ENCODE measurements around the gene ACADVL. TPM values are rescaled to one million over a fixed set of nuclear protein-coding genes. Genes with fewer than 3 reads are reported as not detected.
"Not testable (repeated sequence)": the region's sequence is repeated elsewhere in the genome, so short reads cannot be mapped to it uniquely, and the experiment has no call there.

Gene ACADVL
- total RNA-seq, 2 experiments from 2014 or later, result 364 to 370 TPM

DNA sequence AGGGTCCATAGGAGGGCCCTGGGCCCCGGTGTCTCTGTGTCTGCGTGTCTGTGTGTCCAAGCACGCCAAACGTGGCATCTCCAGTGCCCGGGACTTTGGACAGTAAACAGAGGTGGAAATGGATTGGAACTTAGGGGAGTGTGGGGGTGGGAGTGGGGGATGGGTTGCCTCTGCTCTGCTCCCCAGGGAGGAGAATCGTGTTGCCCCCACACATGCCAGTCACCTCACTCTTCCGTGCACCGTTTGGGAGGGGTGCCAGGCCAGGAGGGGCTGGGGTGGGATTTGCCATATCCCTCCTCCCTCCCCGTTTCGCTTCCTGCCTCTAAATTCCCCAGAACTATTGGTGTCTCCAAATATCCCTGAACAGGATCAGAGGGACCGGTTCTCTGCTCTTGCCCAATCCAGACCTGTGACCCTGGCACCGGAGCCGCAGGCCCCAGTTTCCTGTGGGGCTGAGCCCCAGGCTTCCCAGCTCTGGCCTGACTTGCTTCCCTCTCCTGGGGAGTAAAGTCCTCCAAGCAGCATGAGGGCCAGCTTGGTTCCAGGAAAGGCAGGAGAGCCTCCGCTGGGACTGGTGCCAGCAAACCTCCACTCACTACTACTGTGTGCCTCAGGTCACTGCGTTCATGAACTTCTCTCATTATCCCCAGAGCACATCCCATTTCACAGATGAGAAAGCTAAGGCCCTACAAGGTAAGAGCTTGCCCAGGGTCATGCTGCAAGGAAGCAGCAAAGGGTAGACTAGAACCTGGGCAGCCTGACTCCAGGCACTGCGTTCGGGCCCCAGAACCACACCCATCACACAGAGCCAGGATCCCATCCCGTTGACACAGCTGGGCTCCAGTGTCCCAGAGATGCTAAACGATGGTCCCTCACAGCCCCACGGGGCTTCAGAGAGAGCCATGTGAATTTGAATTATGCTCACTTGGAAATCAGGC, 40.2 kb upstream of the ACADVL start, which contains the start of gene ASGR1:
Gene ASGR1 (minus strand): TSS at position 54 of the 938 bp plus-strand sequence. CDS start 807 bp downstream, outside the sequence.
- peaks cover 10% of the 10 kb centered on the region for H3K4me1 Mint-ChIP-seq
- no peaks in the 10 kb centered on the region for H3K9me3 Mint-ChIP-seq
- CTCF ChIA-PET, result interaction anchor here (0.7 kb wide), 2 partner anchors 47 to 449 kb away, joined by 3 to 5 read pairs; no protein-coding TSS in a partner anchor
- POLR2A ChIA-PET, result interaction anchor here (0.7 kb wide), 1 partner anchor 133 kb away, joined by 4 read pairs; no protein-coding TSS in a partner anchor
- H3K27ac Mint-ChIP-seq, result no peak within 1 kb of the TSS
- H3K27me3 Mint-ChIP-seq, result peaks cover 17% of the 10 kb centered on the region
- no peak for DNase-seq
- H3K4me3 Mint-ChIP-seq, result no peak within 1 kb of the TSS
- no peaks in the 10 kb centered on the region for H3K36me3 Mint-ChIP-seq (ENCODE audit: low read depth)

DNA sequence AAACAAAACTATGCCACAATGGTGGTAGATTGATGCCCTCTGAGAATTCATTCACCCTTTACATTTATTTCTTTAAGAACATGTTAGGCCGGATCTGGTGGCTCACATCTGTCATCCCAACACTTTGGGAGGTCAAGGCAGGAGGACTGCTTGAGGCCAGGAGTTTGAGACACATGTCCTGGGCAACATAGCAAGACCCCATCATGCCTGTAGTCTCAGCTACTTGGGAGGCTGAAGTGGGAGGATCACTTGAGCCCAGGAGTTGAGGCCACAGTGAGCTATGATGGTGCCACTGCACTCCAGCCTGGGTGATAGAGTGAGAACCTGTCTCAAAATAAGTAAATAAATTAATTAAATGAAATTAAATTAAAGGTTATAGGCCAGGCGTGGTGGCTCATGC, 37.6 kb upstream of the ACADVL start:
- CTCF ChIA-PET; H3K4me3 Mint-ChIP-seq; H3K36me3 Mint-ChIP-seq (ENCODE audit: low read depth); H3K27ac Mint-ChIP-seq; H3K9me3 Mint-ChIP-seq; DNase-seq: not testable (repeated sequence)
- Mint-ChIP-seq H3K4me1 (peaks cover 16% of the 10 kb centered on the region), H3K27me3 (peaks cover 17% of the 10 kb centered on the region)
- POLR2A ChIA-PET, result interaction anchor here (1.2 kb wide), 1 partner anchor 136 kb away, joined by 3 read pairs; no protein-coding TSS in a partner anchor

DNA sequence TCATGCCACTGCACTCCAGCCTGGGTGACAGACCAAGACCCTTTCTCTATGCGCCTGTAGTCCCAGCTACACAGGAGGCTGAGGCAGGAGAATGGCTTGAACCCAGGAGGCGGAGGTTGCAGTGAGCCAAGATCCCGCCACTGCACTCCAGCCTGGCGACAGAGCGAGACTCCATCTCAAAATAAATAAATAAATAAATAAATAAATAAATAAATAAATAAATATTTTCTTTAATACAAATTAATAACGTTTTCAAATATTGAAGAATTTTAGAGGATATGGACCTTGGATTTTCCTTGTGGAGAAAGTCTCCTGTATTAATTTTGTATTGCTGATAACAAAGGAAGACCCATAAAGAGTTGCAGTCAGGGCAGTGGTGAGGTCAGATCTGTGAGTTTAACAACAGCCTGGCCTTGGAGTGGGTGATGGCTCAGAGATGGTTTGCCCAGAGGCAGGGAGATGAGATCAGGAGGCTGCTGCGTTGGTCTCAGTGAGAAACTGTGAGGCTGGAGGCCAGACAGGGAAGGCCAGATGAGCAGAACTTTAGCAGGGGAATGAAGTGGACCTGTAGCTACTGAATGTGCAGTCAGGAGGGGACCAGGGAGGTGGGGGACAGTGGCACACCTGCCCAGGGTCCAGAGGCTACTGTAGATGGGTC, 36.2 kb upstream of the ACADVL start:
- H3K36me3 Mint-ChIP-seq (ENCODE audit: low read depth), result no peaks in the 10 kb centered on the region

DNA sequence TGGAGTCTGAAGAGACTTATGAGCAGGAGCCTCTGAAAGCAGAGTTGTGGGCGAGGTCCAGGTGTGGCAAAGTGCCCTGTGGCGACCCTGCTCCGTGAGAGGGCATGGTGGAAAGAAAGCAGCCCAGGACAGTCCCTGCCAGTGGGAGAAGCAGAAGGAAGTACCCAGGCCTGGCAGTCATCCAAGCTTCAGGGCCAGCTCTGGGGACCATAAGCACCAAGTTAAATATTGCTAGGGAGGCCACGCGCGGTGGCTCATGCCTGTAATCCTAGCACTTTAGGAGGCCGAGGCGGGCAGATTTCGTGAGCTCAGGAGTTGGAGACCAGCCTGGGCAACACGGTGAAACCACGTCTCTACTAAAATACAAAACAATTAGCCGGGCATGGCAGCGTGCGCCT, 35.6 kb upstream of the ACADVL start:
- Mint-ChIP-seq H3K9me3 (no peaks in the 10 kb centered on the region), H3K27ac (no peak overlapping the region), H3K27me3 (peaks cover 6% of the 10 kb centered on the region), H3K36me3 (ENCODE audit: low read depth) (no peaks in the 10 kb centered on the region), H3K4me3 (no peak overlapping the region), H3K4me1 (peaks cover 5% of the 10 kb centered on the region)
- DNase-seq, result no peak
- POLR2A ChIA-PET, result no interaction called here
- CTCF ChIA-PET, result no interaction called here

More for the DNA sequence above, 36.2 kb upstream of the ACADVL start:
- H3K4me1 Mint-ChIP-seq, result peaks cover 5% of the 10 kb centered on the region
- peaks cover 6% of the 10 kb centered on the region for H3K27me3 Mint-ChIP-seq
- H3K27ac Mint-ChIP-seq, result no peak overlapping the region
- no peak for DNase-seq
- POLR2A ChIA-PET, result no interaction called here
- no peaks in the 10 kb centered on the region for H3K9me3 Mint-ChIP-seq
- H3K4me3 Mint-ChIP-seq, result no peak overlapping the region
- CTCF ChIA-PET, result no interaction called here

DNA sequence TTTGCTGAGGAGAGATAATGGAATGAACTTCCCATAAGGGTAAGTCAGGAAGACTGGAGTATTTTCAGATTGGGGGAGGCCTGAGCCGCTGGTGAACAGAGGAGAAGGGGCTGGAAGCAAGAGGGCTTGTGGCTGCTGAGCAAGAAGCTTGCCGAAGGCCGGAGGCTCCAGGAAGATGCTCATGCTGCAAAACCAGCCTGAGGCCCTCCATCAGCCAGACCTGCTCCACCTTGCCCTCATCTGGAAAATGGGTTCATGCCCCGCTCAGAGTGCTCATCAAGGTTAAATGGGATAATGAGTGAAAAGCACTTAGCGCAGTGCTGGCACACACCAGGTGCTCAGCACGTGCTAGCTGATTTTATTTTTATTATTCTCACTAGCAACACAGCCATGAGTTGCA, 35.1 kb upstream of the ACADVL start:
- no peak overlapping the region for H3K4me3 Mint-ChIP-seq
- no peaks in the 10 kb centered on the region for H3K9me3 Mint-ChIP-seq
- CTCF ChIA-PET, result no interaction called here
- H3K27ac Mint-ChIP-seq, result no peak overlapping the region
- no peak for DNase-seq
- POLR2A ChIA-PET, result no interaction called here
- peaks cover 4% of the 10 kb centered on the region for H3K27me3 Mint-ChIP-seq
- H3K4me1 Mint-ChIP-seq, result peaks cover 5% of the 10 kb centered on the region
- no peaks in the 10 kb centered on the region for H3K36me3 Mint-ChIP-seq (ENCODE audit: low read depth)

DNA sequence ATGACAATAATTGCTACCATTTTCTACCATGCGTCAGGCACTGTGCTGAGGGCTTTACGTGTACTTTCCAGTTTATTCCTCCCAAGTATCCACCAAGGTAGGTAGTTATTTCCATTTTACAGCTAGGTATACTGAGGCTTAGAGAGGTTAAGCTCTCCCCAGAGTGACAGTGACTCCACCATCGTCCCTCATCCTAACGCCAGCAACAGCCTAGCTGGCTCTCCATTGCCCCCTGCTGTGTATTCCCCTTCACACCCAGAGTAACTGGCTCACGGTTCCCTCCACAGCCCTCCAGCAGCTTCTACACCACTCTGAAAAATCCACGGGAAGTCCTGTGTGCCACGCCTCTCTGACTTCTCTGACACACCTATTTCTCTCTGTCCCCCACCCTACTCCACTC, 33.5 kb upstream of the ACADVL start:
- Mint-ChIP-seq H3K4me3 (no peak overlapping the region), H3K27me3 (peaks cover 1% of the 10 kb centered on the region), H3K9me3 (no peaks in the 10 kb centered on the region), H3K36me3 (ENCODE audit: low read depth) (no peaks in the 10 kb centered on the region), H3K27ac (no peak overlapping the region), H3K4me1 (peaks cover 5% of the 10 kb centered on the region)
- DNase-seq, result no peak
- ChIA-PET CTCF (interaction anchor here (0.8 to 1.1 kb wide), 3 partner anchors 9 to 141 kb away, joined by 3 to 8 read pairs (median 4); partner anchors contain the start of genes ACADVL and DLG4), POLR2A (interaction anchor here (1.3 kb wide), 1 partner anchor 150 kb away, joined by 3 read pairs; the partner anchor contains the start of gene SLC16A13)

DNA sequence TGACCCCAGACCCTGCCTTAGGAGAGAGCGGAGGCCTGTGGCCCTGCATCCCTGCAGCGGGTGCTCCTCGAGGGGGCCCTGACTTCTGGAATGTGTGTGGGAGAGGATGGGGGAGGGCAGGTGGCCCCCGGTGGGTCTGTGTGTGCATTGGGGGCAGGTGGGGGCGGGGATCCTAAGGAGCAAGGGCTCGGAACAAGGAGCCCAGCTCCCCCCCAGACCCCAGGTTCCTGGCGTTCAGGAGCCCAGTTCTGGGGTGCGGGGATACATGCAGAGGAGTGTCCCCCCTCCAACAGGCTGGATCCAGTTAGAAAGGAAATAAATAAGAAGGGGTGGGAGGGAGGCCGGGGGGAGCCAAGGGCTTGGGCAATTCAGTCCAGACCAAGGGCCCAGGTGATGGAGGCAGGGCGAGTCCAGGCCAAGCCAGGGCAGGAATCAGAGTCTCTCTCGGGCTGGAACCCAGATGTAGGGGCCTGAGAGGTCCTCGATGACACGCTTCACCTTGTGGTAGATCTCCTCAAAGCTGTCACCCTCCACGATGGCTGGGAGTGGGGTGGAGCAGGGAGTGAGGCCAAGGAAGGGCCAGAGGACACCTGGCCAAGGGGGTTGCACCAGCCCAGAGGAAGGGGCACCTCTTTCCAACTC, 29.3 kb upstream of the ACADVL start:
- H3K27ac Mint-ChIP-seq, result no peak overlapping the region
- H3K9me3 Mint-ChIP-seq, result no peaks in the 10 kb centered on the region
- ChIA-PET CTCF (interaction anchor here (0.7 to 2.0 kb wide), 2 partner anchors 13 to 77 kb away, joined by 3 to 9 read pairs; no protein-coding TSS in a partner anchor), POLR2A (no interaction called here)
- H3K4me3 Mint-ChIP-seq, result no peak overlapping the region
- no peaks in the 10 kb centered on the region for H3K36me3 Mint-ChIP-seq (ENCODE audit: low read depth)
- peaks cover 5% of the 10 kb centered on the region for H3K4me1 Mint-ChIP-seq
- DNase-seq, result no peak
- H3K27me3 Mint-ChIP-seq, result peaks cover 1% of the 10 kb centered on the region

DNA sequence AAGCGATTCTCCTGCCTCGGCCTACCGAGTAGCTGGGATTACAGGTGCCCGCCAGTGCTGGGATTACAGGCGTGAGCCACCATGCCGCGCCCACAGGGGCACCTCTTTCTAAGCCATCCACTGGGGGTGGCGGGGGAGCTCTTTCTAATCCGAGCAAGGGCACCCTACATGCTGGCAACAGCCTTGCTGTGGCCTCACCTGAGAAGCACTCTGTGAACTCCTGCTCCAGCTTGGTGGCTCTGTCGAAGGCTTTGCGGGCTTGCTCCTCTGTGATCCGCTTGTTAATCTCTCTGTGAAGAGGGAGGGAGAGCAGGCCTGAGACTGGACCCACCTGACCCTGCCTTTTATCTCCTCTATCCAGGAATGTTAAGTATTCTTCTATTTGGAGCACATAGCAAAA, 28.7 kb upstream of the ACADVL start:
- ChIA-PET CTCF (interaction anchor here (0.7 kb wide), 1 partner anchor 77 kb away, joined by 3 read pairs; no protein-coding TSS in a partner anchor), POLR2A (no interaction called here)
- DNase-seq, result no peak
- no peaks in the 10 kb centered on the region for H3K36me3 Mint-ChIP-seq (ENCODE audit: low read depth)
- peaks cover 1% of the 10 kb centered on the region for H3K27me3 Mint-ChIP-seq
- no peak overlapping the region for H3K4me3 Mint-ChIP-seq
- H3K27ac Mint-ChIP-seq, result no peak overlapping the region
- H3K9me3 Mint-ChIP-seq, result no peaks in the 10 kb centered on the region
- H3K4me1 Mint-ChIP-seq, result peaks cover 5% of the 10 kb centered on the region

DNA sequence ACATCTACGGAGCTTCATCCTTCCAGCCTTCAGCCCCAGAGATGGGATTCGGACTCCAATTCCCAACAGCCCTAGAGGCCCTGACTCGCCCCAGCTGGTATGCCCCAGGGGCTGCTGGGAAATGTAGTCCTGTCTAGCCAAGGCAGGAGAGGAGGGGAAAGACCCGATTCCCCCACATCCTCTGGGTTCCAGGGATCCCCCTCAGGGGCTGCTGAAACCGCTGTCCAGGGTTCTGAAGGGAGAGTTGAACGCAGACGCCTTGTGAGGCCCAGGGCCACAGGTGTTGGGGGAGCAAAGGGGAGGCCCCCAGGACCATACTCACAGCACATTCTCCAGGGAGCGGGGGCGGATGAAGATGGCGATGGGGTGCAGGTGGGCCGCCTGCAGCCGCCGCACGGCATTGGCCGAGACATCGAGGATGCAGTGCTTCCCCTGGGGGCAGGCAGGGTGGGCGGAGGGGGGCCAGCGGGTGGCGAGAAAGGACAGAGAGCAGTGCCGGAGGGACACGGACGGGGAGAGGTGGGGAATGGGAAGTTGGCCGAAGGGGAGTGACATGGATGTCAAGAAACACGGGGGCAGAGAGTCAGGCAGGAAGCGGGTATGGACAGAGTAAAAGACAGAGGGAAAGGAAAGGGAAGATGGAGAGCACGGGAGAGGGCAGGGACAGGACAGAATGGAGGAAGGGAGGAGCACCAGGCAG, 28.0 kb upstream of the ACADVL start:
- peaks cover 1% of the 10 kb centered on the region for H3K27me3 Mint-ChIP-seq
- CTCF ChIA-PET, result no interaction called here
- POLR2A ChIA-PET, result no interaction called here
- no peaks in the 10 kb centered on the region for H3K9me3 Mint-ChIP-seq
- DNase-seq, result peak; percentile 34
- H3K4me1 Mint-ChIP-seq, result peaks cover under 1% of the 10 kb centered on the region
- no peak overlapping the region for H3K4me3 Mint-ChIP-seq
- no peak overlapping the region for H3K27ac Mint-ChIP-seq
- H3K36me3 Mint-ChIP-seq (ENCODE audit: low read depth), result no peaks in the 10 kb centered on the region

DNA sequence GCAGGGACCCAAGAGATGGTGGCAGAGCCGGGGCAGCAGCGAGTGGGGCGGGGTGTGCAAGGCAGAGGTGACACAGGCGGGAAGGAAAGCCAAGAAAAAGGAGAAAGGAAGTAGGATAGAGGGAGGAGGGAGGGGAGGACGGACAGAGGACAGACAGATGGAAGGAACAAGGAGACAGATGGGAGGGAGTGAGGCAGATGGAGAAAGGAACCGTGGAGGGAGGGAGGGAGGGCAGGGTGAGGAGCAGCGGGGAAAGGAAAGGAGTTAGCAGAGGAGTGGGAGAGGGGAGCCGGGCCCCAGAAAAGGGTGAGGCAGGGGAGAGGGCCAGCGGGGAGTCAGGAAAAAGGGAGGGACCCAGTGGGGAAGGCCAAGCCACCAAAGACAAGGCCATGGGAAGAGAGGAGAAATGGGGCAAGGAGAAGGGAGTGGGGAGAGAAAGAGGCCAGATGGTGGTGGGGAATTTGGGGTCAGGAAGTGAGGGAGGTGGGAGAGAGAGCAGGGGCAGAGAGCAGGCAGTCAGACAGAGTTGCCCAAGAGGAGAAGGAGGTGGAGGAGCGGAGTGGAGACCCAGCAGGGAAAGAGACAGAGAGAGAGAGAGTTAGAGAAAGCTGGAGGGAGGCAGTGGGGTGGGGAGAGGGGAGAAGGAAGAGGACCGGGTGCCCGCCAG, 27.3 kb upstream of the ACADVL start:
- ChIA-PET CTCF (no interaction called here), POLR2A (no interaction called here)
- no peaks in the 10 kb centered on the region for H3K36me3 Mint-ChIP-seq (ENCODE audit: low read depth)
- no peaks in the 10 kb centered on the region for H3K9me3 Mint-ChIP-seq
- H3K4me3 Mint-ChIP-seq, result no peak overlapping the region
- H3K4me1 Mint-ChIP-seq, result no peaks in the 10 kb centered on the region
- no peak overlapping the region for H3K27ac Mint-ChIP-seq
- no peak for DNase-seq
- peaks cover 1% of the 10 kb centered on the region for H3K27me3 Mint-ChIP-seq

DNA sequence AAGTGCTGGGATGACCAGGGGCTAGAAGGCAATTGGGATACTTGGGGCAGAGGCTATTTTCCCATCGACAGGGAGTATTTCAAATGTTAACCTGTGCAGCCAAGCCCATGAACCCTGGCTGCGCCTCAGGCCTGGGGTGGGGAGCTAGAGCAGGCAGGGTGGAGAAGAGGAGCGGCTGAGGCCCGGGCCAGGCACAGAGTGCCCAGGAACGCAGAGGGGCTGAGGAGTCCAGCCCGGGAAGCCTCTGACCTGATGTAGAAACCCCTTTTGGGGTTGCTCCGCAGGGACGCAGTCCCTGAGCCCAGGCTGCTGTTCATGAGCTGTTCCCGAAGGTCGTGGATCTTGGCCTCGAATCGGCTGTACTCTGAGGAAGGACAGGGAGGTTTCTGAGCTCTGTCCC, 23.8 kb upstream of the ACADVL start:
- H3K36me3 Mint-ChIP-seq (ENCODE audit: low read depth), result no peaks in the 10 kb centered on the region
- no peaks in the 10 kb centered on the region for H3K9me3 Mint-ChIP-seq
- ChIA-PET POLR2A (no interaction called here), CTCF (interaction anchor here (1.5 kb wide), 1 partner anchor 18 kb away, joined by 4 read pairs; no protein-coding TSS in a partner anchor)
- no peak overlapping the region for H3K4me3 Mint-ChIP-seq
- no peaks in the 10 kb centered on the region for H3K27me3 Mint-ChIP-seq
- no peaks in the 10 kb centered on the region for H3K4me1 Mint-ChIP-seq
- H3K27ac Mint-ChIP-seq, result no peak overlapping the region
- no peak for DNase-seq
